ENCODE results near the gene CHST12. TPM values are rescaled to one million over a fixed set of nuclear protein-coding genes. Genes with fewer than 3 reads are reported as not detected.

Gene CHST12
- total RNA-seq, 1 experiment from 2014 or later, result 19.3 TPM

DNA sequence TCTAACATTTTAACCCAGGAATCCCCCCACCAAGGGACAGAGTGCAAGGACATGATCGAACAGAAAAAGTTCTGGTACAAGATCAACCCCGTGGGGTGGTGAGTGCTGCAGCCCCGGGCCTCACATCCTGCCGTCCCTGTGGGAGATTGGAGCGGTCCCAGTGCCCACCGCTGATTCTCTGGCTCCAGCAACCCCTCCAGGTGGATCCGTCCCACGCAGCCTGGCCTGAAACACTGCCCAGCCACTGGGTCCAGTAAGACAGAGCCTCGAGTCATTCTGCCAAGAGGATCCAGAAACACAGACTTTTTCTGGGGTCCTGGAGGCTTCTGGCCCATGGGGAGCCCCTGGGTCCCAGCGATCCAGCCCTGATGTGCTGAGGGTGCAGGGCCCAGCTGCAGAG is 43.3 kb downstream of the CHST12 start:
- Histone ChIP-seq H3K23me2 (ENCODE audit: insufficient read length, low read depth, low read length, poor library complexity, severe bottlenecking) (no peaks in the 10 kb centered on the region), H3K14ac (ENCODE audit: insufficient read depth, low read length) (no peak overlapping the region), H2BK5ac (ENCODE audit: insufficient read length, low read length) (no peak overlapping the region), H2BK12ac (ENCODE audit: insufficient read length, low read depth, low read length) (no peak overlapping the region), H3K23ac (ENCODE audit: insufficient read length, low read depth, low read length) (no peak overlapping the region), H3K9me3 (ENCODE audit: control insufficient read depth, low read depth, low read length) (no peaks in the 10 kb centered on the region), H4K91ac (ENCODE audit: insufficient read length, low read depth, low read length) (no peak overlapping the region), H3K4me1 (ENCODE audit: insufficient read depth, low read length) (no peaks in the 10 kb centered on the region), H3T11ph (ENCODE audit: low read length) (no peak overlapping the region), H4K20me1 (ENCODE audit: control insufficient read depth, insufficient read depth, insufficient read length) (no peaks in the 10 kb centered on the region), H4K5ac (ENCODE audit: insufficient read length, low read depth, low read length) (no peak overlapping the region), H2AK5ac (ENCODE audit: insufficient read length, low read length) (no peak overlapping the region), H3K9ac (ENCODE audit: extremely low read depth, insufficient read length, low read length) (no peak overlapping the region), H3K27ac (ENCODE audit: insufficient read length, low read depth, low read length) (no peak overlapping the region), H2BK15ac (ENCODE audit: low read depth, low read length) (no peak overlapping the region), H4K8ac (replicated peaks; ENCODE audit: insufficient read length, low read depth, low read length) (no peak overlapping the region), H3K56ac (ENCODE audit: insufficient read length, low read depth, low read length) (no peak overlapping the region), H3K4me2 (ENCODE audit: insufficient read depth, insufficient read length, low read length) (no peak overlapping the region), H3K79me2 (ENCODE audit: insufficient read depth, low read length) (no peaks in the 10 kb centered on the region), H2BK120ac (ENCODE audit: low read depth, low read length, poor library complexity, severe bottlenecking) (no peak overlapping the region), H3K4ac (ENCODE audit: low read depth, low read length) (no peak overlapping the region), H2BK20ac (ENCODE audit: low read depth, low read length, poor library complexity, severe bottlenecking) (no peak overlapping the region), H2AFZ (ENCODE audit: low read length) (no peak overlapping the region), H3K18ac (ENCODE audit: insufficient read length, low read depth, low read length) (no peak overlapping the region), H3K79me1 (ENCODE audit: insufficient read depth, low read depth, low read length, poor library complexity, severe bottlenecking) (no peaks in the 10 kb centered on the region), H3K27me3 (ENCODE audit: insufficient read depth, low read length) (no peaks in the 10 kb centered on the region)
- DNase-seq, result no peak
- WGBS (ENCODE audit: extremely low coverage, insufficient read length, low lambda C conversion rate), result no CpG with 5 or more reads among the region's 10 CpGs
- Mint-ChIP-seq H3K27ac (peak overlapping the region in 1 of 3 experiments; percentile 76; a peak in 1 of 7 replicates), H3K36me3 (ENCODE audit: insufficient read depth in 1 of 3, low read depth in 3 of 3) (peaks cover 0 to 13% (median 9%) of the 10 kb centered on the region in 3 experiments; a peak in 4 of 7 replicates), H3K9me3 (no peaks in the 10 kb centered on the region; a peak in 1 of 5 replicates), H3K4me1 (peaks cover 2% of the 10 kb centered on the region in 2 experiments; a peak in 3 of 4 replicates), H3K4me3 (no peak overlapping the region), H3K27me3 (ENCODE audit: low read depth) (no peaks in the 10 kb centered on the region; the same call in 1 of the 2 replicates)
- TF ChIP-seq, protein P1, sequence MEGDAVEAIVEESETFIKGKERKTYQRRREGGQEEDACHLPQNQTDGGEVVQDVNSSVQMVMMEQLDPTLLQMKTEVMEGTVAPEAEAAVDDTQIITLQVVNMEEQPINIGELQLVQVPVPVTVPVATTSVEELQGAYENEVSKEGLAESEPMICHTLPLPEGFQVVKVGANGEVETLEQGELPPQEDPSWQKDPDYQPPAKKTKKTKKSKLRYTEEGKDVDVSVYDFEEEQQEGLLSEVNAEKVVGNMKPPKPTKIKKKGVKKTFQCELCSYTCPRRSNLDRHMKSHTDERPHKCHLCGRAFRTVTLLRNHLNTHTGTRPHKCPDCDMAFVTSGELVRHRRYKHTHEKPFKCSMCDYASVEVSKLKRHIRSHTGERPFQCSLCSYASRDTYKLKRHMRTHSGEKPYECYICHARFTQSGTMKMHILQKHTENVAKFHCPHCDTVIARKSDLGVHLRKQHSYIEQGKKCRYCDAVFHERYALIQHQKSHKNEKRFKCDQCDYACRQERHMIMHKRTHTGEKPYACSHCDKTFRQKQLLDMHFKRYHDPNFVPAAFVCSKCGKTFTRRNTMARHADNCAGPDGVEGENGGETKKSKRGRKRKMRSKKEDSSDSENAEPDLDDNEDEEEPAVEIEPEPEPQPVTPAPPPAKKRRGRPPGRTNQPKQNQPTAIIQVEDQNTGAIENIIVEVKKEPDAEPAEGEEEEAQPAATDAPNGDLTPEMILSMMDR (conservative IDR thresholded peaks at IDR 0.05), result no peak

Measured in H9 (cell line).